GM12872 (cell line): Measurements from ENCODE around the gene MOB2.

Experiments used
- CTCF ChIP-seq: IDR thresholded peaks from 3 replicates; pipeline ENCODE4 v1.5.1; 2011; ENCODE audit warnings: low read depth, mild to moderate bottlenecking, low read length, moderate library complexity; ENCODE audit not compliant: insufficient read depth

Gene MOB2

GRCh38 chr11:1437500-1437899, 49.1 kb downstream of the MOB2 start:
- TF ChIP-seq CTCF: no peak

GRCh38 chr11:1436468-1437039, 50.0 kb downstream of the MOB2 start:
- TF ChIP-seq CTCF: no peak

- no peak for TF ChIP-seq CTCF
Measured at GRCh38 chr11:1435820-1436467, 50.6 kb downstream of the MOB2 start.

GRCh38 chr11:1433977-1434640, 52.5 kb downstream of the MOB2 start:
- TF ChIP-seq CTCF: no peak

- no peak for TF ChIP-seq CTCF
Measured at GRCh38 chr11:1433568-1433967, 53.0 kb downstream of the MOB2 start.

GRCh38 chr11:1428762-1429316, 57.7 kb downstream of the MOB2 start:
- no peak for TF ChIP-seq CTCF

- no peak for TF ChIP-seq CTCF
Measured at GRCh38 chr11:1425439-1425838, 61.1 kb downstream of the MOB2 start.
